Activated CD4-positive, CD25-positive, alpha-beta regulatory T cell treated with anti-CD3 and anti-CD28 coated beads, Interleukin-2, amount 50 U/mL, for 24 hours (primary cell): ENCODE measurements around the gene THOP1.

Source experiments
- ATAC-seq, 2 donors: fragments of 150-1000 bp; cut with Tn5 transposase; one replicate each; pipeline ENCODE4 v1.10.0; 2021; ENCODE audit warnings: mild to moderate bottlenecking in 1 of 2, moderate library complexity in 1 of 2

Gene THOP1

DNA sequence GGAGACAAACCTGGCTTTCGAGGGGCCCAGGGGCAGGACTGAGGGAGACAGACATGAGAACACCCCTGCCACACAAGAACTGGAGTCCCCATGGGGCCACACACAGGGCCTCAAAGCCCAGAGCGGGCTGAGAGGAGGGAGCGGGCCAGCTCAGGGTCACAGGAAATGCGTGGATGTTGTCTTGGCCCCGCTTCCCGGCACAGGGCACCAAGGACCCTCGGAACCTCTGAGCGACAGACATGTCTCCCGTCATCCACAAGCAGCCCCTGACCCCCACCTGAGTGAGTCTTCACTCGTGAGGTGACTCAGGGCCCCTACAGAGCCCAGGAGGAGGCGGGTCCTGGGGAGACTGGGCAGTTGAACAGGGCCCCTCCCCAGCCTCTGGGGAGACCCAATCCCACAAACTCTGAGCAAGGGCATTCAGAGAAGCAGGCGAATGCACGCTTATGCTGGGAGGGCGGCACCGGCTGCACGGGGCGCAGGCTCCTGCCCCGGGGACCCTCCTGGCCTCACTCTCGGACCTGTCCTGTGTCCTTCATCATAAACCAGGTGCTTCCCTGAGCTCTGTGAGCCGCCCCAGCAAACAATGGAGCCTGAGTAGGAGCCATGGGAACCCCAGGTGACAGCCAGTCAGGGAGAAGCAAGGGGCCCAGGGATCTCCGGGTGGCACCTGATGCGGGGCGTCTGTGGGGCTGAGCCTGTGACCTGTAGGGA lies 22.4 kb upstream of the THOP1 start:
- no peak for ATAC-seq

DNA sequence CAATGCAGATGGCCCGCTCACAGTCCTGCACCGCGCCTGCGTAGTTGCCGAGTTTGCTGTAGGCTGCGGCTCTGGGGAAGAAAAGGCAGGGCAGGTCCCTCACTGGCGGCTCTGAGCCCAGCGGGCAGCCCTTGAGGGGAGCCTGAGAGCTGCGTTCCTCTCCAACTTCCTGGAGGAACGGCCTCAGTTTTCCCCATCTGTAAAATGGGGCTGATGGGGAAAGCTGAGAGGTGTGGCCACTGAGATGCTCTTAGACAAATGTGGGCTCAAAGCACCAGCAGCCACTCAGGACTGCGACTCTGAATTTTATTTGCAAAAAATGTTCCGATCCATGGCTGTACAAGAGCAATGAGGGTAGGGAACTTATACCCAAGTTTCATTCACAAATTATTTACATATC lies 21.6 kb upstream of the THOP1 start:
- ATAC-seq: no peak

DNA sequence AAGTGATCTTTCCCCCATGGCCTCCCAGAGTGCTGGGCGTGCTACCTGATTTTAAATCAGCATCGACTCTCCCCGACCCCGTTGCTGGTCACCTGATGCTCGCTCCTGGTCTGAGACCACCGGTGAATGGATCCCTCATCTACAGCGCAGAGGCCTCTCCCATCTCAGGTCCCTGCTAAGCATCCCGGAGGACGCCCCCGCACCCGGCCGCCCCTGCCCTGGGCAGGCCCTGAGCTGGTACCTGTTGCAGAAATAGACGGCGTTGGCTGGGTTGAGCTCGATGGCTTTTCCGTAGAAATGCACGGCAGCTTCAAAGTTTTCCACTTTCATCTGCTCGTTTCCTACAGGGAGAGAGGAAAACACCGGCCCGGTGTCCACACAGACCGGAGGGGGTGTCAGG lies 20.4 kb upstream of the THOP1 start:
- no peak for ATAC-seq

DNA sequence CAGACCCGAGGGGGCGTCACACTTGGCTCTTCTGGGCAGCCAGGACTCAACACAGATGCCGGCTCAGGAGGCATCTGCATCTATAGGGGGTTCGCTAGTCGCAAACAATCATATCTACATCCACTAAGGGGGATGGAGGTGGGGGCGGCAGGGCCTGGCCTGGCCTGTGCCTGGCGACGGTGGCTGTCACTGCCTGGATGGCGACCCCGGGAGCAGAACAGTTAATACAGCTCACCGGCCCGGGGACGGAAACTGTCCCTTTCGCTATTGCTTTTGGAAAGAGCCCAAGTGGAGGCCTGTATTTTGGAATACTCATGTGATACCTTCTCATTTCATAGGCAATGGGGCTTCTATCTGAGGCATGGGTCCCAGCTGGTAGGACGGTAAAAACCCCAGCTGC lies 19.9 kb upstream of the THOP1 start:
- ATAC-seq: no peak

DNA sequence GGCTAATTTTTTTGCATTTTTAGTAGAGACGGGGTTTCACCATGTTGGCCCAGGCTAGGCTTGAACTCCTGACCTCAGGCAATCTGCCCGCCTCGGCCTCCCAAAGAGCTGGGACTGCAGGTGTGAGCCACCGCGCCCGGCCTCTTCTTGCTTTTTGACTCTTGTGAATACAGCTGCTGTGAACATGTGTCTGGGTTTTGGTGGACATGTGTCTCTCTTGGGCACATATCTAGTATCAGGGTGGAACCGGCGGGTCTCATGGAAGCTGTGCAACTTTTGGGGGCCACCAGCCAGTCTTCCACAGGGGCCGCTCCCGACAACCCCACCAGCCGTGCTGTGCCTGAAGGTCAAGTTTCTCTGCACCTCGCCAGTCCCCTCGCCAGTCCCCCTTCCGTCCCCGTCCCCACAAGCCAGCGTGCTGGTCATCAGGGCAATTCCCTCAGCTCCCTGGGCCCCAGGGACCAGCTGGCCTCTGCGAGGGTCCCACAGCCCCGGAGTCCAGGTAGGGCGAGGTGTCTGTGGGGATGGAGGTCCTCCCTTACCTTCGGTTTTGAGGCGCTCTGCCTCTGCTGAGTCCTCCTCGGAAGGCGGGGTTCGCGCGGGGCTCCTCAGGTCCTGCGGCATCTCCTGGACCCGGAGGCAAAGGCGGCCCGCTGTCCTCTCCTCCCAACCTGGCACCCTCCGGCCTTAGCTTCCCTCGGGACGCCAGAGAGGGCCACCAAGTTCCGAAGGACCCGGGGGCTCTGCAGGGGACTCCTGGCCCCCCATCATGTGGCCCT lies 18.5 kb upstream of the THOP1 start:
- ATAC-seq: no peak

DNA sequence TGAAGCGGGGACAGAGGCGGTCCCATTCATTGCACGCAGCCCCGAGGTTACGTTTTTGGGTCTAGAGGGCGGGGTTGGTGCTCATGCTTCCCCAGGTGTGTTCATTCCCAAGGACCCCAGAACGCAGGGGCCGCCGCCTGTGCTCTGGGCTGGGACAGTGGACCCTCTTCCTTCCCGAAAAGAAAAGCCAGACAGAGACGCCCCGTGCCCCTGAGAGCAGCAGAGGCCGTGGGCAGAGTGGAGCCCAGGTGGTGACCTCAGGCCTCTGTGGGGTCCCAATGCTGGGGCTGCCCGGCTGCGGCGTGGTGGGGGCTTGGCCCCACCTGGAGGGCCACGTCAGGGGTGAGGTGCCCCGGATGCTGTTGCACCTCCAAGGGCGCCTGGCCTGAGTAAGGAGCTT lies 17.6 kb upstream of the THOP1 start:
- ATAC-seq: no peak

DNA sequence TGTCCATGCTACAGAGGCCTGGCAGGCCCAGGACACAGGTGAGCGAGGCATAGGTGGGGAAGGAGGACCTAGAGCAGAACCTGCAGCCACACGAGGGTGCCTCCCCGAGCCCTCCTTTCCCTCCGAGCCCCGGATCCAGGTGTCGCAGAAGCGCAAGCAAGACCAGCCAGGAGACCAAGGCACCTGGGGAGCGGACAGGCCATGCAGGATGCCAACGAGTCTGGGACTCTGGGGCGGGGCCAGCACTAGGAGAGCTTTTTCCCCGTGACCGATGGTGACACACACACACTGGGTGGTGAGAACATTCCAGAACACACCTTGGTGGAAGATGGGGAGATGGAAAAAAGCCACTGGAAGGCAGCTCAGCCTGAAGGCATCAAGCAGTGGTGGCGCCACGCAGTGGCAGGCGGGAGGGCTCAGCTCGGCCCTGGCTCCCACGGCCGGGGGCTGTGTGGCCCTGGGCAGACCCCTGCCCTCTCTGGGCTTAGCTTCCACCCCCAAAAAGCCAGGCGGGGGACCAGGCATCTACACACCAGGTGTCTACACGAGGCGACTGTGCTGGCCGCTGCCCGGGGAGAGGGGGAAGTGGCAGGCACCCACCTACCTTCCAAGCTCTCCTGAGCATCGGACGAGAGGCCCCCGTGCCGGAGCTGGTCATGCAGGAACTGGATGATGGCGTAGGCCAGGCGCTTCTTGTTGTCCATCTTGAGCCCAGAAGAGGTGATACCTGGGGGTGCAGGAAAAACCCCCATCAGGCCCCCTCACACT lies 16.8 kb upstream of the THOP1 start:
- ATAC-seq: no peak

DNA sequence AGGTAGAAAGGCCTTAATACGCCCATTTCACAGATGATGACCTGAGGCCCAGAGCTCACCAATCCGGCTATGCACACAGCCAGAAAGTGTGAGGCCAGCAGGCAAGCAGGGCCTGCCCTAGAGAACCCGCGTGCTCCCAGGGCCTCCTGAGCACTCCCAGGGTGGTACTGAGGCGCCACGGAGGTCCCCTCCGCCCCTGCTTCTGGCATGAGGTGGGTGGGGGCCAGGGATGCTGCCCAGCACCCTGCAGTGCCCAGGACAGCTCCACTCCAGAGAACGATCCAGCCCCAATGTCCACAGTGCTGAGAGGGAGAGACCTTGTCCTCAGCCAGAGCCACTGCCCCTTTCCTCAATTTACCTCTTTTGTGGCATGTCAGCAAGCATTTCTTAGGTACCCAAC lies 16.1 kb upstream of the THOP1 start:
- ATAC-seq: no peak

DNA sequence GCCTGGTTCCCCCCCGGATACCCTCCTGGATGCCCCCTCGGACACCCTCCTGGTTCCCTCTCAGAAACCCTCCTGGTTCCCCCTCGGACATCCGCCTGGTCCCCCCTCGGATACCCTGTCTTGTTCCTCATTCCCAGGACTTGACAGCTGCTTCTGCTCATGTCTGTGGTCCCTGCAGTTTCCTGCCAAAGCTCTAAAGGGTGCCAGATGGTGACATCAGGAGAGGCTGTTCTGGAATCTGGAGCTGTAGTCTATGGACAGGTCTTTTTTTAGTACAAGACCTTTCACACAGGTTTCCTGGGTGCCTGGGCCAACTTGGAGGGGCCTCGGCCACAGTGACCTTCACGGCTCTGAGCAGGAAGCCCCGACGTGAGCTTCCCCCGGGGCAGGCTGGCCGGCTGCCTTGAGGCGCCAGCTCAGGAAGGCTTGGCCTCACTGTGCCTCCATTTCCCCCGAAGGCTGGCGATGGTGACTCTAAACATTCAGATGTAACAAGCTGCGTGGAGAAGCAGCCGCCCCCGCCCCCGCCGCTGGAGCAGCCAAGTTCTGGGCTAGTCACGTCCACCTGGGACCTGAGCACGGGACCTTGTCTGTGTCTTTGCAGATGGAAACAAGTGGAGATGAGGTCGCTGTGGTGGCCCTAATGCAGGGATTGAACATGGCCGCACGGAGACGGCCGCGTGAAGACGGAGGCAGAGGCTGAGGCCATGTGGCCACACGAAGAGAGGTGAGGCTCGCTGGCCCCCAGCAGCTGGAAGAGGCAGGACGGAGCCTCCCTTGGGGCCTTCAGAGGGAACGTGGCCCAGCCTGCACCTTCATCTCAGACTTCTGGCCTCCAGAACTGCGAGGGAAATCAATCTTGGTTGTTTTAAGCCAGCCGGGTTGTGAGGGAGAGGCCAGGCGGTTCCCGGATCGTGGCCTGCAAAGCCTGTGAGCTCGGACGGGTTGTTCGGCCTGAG lies 15.0 kb upstream of the THOP1 start:
- ATAC-seq: no peak

DNA sequence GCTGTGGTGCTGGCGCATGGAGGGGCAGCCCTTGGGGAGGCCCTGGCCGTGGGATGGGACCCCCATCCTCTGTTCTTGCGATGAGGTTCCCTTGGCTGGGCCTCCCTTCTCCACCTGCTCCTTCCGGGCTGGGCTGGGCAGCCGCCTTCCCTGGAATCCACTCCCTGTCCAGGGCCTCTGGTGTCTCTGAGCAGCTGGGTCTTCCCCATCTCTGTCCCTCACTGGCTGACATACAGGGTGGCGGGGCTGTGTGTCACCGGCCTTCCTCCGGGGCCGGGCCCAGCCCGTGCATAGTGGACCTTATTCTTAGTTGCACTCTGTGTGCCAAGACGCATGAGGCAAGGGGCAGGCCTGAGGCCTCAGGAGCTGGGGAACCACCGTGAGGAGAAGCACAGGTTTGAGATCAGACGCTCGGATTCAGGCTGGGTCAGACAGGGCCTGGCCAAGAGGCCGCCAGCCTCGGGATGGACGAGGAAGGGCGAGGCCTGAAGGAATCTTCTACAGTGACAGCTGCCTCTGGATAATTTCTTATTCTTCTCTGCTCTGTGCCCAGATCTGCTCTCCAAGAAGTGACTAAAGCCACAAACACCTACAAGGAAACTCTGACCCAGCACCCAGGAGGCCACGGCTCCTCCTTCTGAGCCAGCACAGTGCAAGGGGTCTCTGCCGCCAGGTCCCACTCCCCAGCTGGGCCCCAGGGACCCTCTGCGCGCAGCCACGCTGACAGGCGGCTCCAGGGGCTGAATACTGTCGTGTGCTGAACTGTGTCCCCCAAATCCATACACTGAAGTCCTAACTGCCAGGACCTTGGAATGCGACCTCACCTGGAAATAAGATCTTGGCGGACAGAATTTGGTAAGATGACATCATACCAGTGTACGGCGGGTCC lies 13.3 kb upstream of the THOP1 start:
- no peak for ATAC-seq

DNA sequence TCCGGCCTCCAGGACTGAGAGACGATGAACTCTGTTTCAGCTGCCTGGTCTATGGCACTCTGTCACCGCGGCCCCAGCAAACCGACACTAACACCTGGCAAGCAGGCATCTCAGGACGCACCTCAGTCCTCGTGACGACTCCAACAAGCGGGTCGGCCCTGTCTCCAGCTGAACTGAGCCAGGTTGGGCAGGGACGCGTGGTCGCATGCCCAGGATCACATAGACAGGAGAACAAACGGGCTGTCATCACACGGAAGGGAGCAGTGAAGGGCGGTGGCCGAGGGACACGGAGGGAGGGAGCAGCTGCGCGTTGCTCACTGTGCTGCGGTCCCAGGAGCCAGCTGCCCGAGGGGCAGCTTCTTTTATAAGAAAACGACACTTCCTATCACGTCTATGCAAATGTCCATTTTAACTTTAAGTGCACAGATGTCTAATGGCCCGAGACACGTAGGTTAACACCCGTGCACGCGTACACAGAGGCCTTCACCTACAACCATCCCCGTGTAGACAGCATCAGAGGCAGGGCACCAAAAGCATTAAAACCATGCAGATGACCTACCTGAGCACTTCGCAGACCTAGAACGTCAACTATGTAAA lies 11.1 kb upstream of the THOP1 start:
- no peak for ATAC-seq

DNA sequence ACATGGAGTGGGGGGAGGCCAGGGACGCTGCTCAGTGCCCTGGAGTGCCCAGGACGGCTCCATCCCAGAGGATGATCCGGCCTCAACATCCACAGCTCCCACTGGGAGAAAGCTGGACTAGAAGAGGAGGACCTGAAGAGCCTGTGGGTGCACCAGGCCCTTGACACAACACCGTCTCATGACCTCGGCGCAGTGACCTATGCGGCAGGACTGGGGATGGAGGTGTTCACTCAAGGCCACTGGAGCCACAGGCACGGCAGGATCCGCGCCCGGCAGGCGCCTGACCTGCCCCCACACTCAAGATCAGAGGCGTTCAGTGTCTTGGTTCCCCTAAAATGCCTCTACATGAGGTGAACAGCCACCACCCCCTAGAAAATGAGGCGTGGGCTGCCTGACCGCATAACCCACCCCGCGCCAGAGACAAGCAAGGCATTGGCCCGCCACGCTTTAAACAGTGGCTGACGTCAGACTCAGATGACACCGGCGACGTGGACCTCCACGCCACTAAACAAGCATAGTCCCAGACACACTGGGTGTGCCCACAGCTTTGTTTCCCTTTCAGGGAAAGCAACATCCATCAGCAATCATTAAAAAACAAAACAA lies 10.2 kb upstream of the THOP1 start:
- ATAC-seq: no peak

DNA sequence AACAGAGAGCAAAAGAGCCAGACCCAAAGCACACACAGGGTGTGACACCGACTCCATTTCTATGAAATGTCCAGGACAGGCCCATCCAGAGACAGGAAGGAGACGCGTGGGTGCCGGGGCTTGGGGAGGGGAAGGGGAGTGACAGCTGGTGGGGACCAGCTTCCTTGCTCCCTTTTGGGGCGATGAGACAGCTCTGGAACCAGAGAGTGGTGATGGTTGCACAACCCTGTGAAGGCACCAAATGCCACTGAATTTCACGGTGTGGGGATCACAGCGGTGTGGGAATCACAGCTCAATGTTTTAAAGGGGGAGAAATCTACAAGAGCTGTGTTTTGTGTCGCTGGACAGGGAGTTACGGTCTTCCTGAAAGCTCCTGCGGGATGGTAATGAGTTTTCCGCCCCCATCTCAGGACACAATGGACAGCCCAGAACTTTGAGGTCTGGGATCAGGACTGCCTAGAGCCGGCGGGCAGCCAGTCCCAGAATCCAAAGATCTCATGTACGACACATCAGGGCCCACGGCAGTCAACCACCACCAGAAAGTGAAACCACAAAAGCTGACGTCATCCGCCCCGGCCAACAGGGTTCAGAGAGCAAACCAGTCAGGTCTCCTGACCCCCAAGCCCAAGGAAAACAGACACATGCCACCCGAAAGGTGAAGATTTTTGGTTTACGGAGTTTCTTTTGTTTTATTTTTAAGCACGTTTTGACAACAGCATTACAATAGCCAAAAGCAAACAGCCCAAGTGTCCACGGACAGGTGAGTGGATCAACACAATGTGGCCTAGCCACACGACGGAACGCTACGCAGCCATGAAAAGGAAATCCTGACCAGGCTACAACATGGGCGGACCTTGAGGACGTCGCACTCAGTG lies 9.5 kb upstream of the THOP1 start:
- peak; percentile 78 to 83 for ATAC-seq

DNA sequence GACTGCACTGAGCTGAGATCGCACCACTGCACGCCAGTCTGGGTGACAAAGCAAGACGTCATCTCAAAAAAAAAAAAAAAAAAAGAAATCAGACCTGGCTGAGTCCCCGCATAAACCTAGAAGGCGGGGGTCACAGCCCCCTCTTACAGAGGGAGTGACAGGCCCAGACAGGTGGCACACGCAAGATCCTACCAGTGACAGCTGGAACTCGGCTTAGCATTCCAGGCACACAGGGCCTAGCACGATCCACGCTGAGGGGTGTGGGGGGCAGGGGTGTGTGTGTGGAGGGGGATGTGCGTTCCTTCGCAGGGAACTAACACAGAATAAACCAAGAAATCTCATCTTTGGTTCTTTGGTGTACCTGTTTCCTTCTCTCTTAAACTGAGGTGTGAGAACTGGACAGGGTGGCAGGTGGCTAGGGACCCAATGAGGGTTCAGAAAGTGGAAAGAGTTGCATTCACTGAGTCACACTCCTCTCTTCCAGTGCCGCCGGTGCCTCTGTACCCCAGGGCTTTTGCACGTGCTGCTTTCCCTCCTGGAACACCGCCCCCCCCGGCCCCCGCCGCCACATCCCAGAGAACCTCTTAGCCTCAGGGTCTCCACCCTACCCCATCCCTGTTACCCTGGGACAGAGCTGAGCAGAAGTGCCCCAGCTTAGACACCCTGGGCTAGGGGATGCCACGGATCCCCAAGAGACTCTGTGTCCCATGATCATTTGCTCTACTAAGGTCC lies 7.2 kb upstream of the THOP1 start:
- no peak for ATAC-seq

DNA sequence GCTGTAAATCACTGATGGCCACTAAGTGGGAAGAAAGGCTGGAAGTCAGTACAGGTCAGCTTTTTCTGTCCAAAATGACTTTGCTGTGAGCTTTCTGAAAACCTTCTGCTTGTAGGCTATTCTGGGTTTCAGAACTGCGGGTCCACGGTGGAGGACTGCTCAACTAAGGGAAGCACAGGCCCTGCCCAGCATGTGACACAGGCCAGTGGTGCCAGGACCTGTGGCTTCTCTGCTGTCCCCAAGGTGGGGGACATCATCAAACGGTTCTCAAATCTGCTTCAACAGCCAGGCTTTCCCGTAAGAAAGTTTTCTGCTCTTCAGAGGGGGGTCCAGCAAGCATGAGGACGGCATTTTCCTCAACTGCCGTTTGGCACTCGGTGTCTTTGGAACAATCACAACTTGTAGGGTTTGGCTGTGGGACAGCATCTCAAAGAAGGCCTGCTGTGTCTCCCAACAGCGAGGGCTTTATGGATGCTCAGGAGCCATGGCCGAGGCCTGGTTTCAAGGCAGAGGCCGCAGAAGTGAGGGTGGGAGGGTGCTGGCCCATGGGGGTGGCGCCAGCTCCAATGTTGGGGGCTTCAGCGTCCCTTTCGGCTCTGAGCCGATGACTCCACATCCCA lies 6.1 kb upstream of the THOP1 start:
- ATAC-seq: no peak

DNA sequence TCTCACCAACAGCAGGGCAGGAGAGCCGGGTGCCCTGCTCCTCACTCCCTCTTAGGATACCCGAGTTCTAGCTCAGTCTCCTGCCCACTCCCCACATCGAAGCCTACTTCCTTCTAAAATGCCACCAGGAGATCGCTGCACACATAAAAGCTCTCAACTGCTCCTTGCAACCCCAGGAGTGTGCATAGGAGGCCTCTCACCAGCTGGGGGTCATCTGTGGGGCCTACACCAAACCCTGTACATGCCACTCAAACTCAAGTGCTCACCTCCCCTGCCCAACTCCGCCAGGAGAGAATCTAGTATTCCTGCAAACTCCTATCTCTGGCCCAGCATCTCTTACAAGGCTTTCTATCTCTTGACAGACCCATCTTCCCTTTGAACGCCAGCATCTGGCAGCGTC lies 5.0 kb upstream of the THOP1 start:
- ATAC-seq: no peak

DNA sequence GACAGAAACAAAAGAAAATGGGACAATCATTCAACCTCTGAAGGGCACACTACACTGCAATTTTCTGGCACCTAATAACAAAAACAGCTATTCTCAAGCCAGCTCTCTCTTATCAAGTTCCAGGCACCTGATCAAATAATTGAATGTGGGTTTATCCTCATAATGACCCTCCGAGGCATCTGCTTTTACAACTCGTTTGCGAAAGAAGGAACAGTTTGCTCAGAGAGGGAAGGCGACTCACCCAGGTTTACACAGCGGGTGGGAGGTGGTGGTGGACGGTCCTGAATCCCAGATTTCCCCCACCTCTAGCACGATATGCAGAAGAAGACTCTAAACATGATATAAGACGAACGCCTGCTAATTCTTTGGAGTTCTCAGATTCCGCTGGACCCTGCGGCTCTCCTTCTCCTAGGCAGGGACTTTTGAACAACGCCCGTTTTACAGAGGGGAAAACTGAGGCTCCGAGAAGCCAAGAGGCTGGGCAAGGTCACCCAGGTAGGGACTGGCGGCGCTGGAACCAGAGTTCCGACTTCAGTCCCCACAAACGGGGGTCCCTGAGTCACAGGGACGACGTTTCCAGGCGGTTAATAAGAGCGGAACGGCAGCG lies 2.9 kb upstream of the THOP1 start:
- ATAC-seq: no peak
